ENCODE data around the gene HACD2.
"Not testable (repeated sequence)": the region's sequence is repeated elsewhere in the genome, so short reads cannot be mapped to it uniquely, and the experiment has no call there.

The HACD2 gene

GRCh38 chr3:123611082-123611481 lies 26.2 kb upstream of the HACD2 start:
- DNase-seq (ENCODE audit: low spot score) = no peak

- no peak for DNase-seq (ENCODE audit: low spot score)
Observed at GRCh38 chr3:123610331-123610730, 25.5 kb upstream of the HACD2 start.

- no peak for DNase-seq (ENCODE audit: low spot score)
Observed at GRCh38 chr3:123609063-123609462, 24.2 kb upstream of the HACD2 start.

GRCh38 chr3:123608263-123608937 lies 23.5 kb upstream of the HACD2 start:
- DNase-seq (ENCODE audit: low spot score) = no peak

GRCh38 chr3:123606527-123606926 lies 21.7 kb upstream of the HACD2 start:
- DNase-seq (ENCODE audit: low spot score) = no peak

- DNase-seq (ENCODE audit: low spot score) = no peak
Observed at GRCh38 chr3:123605789-123606234, 21.0 kb upstream of the HACD2 start.

- not testable (repeated sequence) for DNase-seq (ENCODE audit: low spot score)
Observed at GRCh38 chr3:123603153-123603552, 18.3 kb upstream of the HACD2 start.

GRCh38 chr3:123602325-123602724 lies 17.5 kb upstream of the HACD2 start:
- no peak for DNase-seq (ENCODE audit: low spot score)

- DNase-seq (ENCODE audit: low spot score) = not testable (repeated sequence)
Observed at GRCh38 chr3:123600863-123601262, 16.0 kb upstream of the HACD2 start.

- no peak for DNase-seq (ENCODE audit: low spot score)
Observed at GRCh38 chr3:123597561-123597960, 12.7 kb upstream of the HACD2 start.

GRCh38 chr3:123595396-123596180 lies 10.7 kb upstream of the HACD2 start:
- DNase-seq (ENCODE audit: low spot score) = no peak

GRCh38 chr3:123593381-123593780 lies 8.5 kb upstream of the HACD2 start:
- DNase-seq (ENCODE audit: low spot score) = no peak

- no peak for DNase-seq (ENCODE audit: low spot score)
Observed at GRCh38 chr3:123590685-123591450, 6.0 kb upstream of the HACD2 start.

- DNase-seq (ENCODE audit: low spot score) = no peak
Observed at GRCh38 chr3:123587401-123587800, 2.5 kb upstream of the HACD2 start.

GRCh38 chr3:123586968-123587367 lies 2.1 kb upstream of the HACD2 start:
- no peak for DNase-seq (ENCODE audit: low spot score)

- peak; percentile 10 for DNase-seq (ENCODE audit: low spot score)
Observed at GRCh38 chr3:123586131-123586530, 1.3 kb upstream of the HACD2 start.

- DNase-seq (ENCODE audit: low spot score) = no peak
Observed at GRCh38 chr3:123584284-123584987, 417 bp downstream of the HACD2 start.

GRCh38 chr3:123583561-123583960 lies 1.3 kb downstream of the HACD2 start:
- no peak for DNase-seq (ENCODE audit: low spot score)

GRCh38 chr3:123582315-123582714 lies 2.5 kb downstream of the HACD2 start:
- no peak for DNase-seq (ENCODE audit: low spot score)

GRCh38 chr3:123576122-123576521 lies 8.7 kb downstream of the HACD2 start:
- DNase-seq (ENCODE audit: low spot score) = no peak

GRCh38 chr3:123571973-123572365 lies 12.9 kb downstream of the HACD2 start:
- DNase-seq (ENCODE audit: low spot score) = no peak

All from CD4-positive, alpha-beta T cell treated with Interleukin-6 at 100 ng/mL for 8 hours (primary cell).